Measurements from ENCODE around the gene ODAD3. TPM values are rescaled to one million over a fixed set of nuclear protein-coding genes. Genes with fewer than 3 reads are reported as not detected.

The ODAD3 gene
- total and polyA plus RNA-seq, 2 of the 13 experiments (the other 11 are each of a cell fraction or from before 2014, with no cell fraction given), result 0.04 to 0.08 TPM

DNA sequence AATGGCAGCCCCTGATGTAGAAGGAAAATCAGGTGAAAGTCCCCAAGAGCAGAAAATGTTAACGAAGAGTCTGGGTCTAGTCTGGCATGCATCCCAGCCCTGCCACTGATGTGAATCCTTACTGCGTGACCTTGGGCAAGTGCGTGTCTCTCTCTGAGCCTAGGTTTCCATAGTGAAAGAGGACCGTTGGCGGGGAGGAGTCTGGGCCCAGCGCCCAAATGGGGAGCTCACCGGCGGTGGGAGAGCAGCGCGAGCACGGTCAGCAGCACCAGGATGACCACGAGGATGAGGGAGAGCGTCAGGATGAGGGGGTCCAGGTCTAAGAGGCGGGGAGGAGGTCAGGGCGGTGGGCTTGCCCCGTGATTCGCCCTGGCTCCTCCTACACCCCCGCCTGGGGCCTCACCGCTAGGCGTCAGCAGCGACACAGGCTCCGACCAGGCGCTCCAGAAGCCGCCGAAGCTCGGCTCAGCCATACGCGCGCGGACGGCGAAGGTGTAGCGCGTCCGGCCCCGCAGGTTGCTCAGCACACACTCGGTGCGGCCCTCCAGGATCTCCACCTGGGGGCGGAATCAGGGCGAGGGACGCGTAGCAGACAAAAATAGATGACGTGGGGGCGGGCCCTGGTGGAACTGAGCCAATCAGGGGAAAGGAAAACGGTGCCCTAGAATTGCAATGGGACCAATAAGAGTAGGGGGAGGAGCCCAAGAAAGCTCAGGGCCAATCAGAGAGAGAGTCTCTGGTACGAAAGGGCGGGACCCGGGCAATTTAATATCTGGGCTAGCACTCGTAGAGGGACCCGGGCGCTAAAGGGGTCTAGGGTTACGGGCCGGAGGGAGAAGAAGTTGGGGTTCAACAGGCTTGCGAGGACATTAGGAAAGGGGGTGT lies 54.0 kb downstream of the ODAD3 start (continued):
- TF ChIP-seq MBNL3 (CRISPR knock-in tag; conservative IDR thresholded peaks at IDR 0.05) (no peak), TCF7L2 (IDR thresholded peaks at IDR 0.05; ENCODE audit: low read depth, low read length) (no peak), ZNF350 (CRISPR knock-in tag; IDR thresholded peaks at IDR 0.05; ENCODE audit: borderline replicate concordance, low read depth) (peak; percentile 79; the same call in 1 of the 2 replicates), JUND (CRISPR knock-in tag; IDR thresholded peaks at IDR 0.05) (no peak), KAT7 (CRISPR knock-in tag; IDR thresholded peaks at IDR 0.05; ENCODE audit: borderline replicate concordance) (no peak), CHD4 (IDR thresholded peaks at IDR 0.05; ENCODE audit: borderline replicate concordance, low read length) (no peak), TMF1 (CRISPR knock-in tag; IDR thresholded peaks at IDR 0.05; ENCODE audit: low read depth) (no peak), SALL1 (CRISPR knock-in tag; IDR thresholded peaks at IDR 0.05) (peak; percentile 84; the same call in 1 of the 2 replicates), PCBP1 (IDR thresholded peaks at IDR 0.05; ENCODE audit: borderline replicate concordance, low read depth, low read length) (no peak), KDM5B (CRISPR knock-in tag; IDR thresholded peaks at IDR 0.05; ENCODE audit: borderline replicate concordance) (peak; percentile 48; the same call in 1 of the 2 replicates), ZNF614 (CRISPR knock-in tag; IDR thresholded peaks at IDR 0.05; ENCODE audit: borderline replicate concordance) (peak; percentile 79; the same call in 1 of the 2 replicates), NR3C1 (CRISPR knock-in tag; IDR thresholded peaks at IDR 0.05) (no peak), ZNF446 (CRISPR knock-in tag; IDR thresholded peaks at IDR 0.05) (no peak), MXI1 (IDR thresholded peaks at IDR 0.05; ENCODE audit: borderline replicate concordance, low read depth, low read length) (peak; percentile 76; the same call in 1 of the 3 replicates), FOXA1 (IDR thresholded peaks at IDR 0.05) (no peak), FOXA1 (CRISPR knock-in tag; IDR thresholded peaks at IDR 0.05) (0 out of 2 replicates have a peak, but pooled peaks have one; percentile 6)
- TF ChIP-seq, protein P1, sequence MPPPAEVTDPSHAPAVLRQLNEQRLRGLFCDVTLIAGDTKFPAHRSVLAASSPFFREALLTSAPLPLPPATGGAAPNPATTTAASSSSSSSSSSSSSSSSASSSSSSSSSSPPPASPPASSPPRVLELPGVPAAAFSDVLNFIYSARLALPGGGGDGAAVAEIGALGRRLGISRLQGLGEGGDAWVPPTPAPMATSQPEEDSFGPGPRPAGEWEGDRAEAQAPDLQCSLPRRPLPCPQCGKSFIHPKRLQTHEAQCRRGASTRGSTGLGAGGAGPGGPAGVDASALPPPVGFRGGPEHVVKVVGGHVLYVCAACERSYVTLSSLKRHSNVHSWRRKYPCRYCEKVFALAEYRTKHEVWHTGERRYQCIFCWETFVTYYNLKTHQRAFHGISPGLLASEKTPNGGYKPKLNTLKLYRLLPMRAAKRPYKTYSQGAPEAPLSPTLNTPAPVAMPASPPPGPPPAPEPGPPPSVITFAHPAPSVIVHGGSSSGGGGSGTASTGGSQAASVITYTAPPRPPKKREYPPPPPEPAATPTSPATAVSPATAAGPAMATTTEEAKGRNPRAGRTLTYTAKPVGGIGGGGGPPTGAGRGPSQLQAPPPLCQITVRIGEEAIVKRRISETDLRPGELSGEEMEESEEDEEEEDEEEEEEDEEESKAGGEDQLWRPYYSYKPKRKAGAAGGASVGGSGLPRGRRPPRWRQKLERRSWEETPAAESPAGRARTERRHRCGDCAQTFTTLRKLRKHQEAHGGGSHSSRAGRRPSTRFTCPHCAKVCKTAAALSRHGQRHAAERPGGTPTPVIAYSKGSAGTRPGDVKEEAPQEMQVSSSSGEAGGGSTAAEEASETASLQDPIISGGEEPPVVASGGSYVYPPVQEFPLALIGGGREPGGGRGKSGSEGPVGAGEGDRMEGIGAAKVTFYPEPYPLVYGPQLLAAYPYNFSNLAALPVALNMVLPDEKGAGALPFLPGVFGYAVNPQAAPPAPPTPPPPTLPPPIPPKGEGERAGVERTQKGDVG (CRISPR knock-in tag; IDR thresholded peaks at IDR 0.05; ENCODE audit: borderline replicate concordance), result no peak
- TF ChIP-seq, protein P2, sequence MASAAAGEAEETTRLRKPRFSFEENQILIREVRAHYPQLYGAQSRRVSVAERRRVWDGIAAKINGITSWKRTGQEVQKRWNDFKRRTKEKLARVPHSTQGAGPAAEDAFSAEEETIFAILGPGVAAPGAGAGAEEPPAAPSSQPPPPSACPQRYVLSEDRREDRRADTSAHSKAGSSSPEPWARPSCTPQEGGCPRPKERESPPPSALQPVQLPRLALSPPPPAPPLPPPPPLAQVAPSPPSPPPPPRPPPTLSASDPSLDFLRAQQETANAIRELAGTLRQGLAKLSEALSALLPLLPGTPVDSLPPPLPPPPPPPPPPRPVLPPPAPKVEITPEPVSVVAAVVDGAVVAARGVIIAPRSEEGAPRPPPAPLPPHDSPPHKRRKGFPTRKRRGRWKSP (CRISPR knock-in tag; IDR thresholded peaks at IDR 0.05), result peak; percentile 72
- TF ChIP-seq, protein P3, sequence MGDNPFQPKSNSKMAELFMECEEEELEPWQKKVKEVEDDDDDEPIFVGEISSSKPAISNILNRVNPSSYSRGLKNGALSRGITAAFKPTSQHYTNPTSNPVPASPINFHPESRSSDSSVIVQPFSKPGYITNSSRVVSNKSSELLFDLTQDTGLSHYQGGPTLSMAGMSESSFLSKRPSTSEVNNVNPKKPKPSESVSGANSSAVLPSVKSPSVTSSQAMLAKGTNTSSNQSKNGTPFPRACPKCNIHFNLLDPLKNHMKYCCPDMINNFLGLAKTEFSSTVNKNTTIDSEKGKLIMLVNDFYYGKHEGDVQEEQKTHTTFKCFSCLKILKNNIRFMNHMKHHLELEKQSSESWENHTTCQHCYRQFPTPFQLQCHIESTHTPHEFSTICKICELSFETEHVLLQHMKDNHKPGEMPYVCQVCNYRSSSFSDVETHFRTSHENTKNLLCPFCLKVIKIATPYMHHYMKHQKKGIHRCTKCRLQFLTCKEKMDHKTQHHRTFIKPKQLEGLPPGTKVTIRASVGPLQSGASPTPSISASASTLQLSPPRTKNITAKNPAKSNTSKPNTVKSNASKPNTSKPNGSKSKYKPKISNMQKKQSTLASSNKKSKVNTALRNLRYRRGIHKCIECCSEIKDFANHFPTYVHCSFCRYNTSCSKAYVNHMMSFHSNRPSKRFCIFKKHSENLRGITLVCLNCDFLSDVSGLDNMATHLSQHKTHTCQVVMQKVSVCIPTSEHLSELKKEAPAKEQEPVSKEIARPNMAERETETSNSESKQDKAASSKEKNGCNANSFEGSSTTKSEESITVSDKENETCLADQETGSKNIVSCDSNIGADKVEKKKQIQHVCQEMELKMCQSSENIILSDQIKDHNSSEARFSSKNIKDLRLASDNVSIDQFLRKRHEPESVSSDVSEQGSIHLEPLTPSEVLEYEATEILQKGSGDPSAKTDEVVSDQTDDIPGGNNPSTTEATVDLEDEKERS (CRISPR knock-in tag; IDR thresholded peaks at IDR 0.05), result no peak
- TF ChIP-seq, protein P4, sequence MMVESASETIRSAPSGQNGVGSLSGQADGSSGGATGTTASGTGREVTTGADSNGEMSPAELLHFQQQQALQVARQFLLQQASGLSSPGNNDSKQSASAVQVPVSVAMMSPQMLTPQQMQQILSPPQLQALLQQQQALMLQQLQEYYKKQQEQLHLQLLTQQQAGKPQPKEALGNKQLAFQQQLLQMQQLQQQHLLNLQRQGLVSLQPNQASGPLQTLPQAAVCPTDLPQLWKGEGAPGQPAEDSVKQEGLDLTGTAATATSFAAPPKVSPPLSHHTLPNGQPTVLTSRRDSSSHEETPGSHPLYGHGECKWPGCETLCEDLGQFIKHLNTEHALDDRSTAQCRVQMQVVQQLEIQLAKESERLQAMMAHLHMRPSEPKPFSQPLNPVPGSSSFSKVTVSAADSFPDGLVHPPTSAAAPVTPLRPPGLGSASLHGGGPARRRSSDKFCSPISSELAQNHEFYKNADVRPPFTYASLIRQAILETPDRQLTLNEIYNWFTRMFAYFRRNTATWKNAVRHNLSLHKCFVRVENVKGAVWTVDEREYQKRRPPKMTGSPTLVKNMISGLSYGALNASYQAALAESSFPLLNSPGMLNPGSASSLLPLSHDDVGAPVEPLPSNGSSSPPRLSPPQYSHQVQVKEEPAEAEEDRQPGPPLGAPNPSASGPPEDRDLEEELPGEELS (CRISPR knock-in tag; IDR thresholded peaks at IDR 0.05), result peak; percentile 67
